Ovary (tissue), 3 donors: ENCODE results near the gene HBZ.

Experiments
- EP300 ChIP-seq: sonication (generic); formaldehyde crosslinking; IDR thresholded peaks from one replicate; pipeline ENCODE4 v1.6.1; 2017; ENCODE audit warnings: antibody characterized with exemption
- POLR2A ChIP-seq: fragments of 450-650 bp; IDR thresholded peaks from one replicate; pipeline ENCODE4 v1.6.1; 2017; ENCODE audit warnings: antibody characterized with exemption, mild to moderate bottlenecking, moderate library complexity
- TF ChIP-seq, protein P1 (sequence below), 3 donors: fragments of 450-650 bp in 2 of 3; fragments of 200-600 bp in 1 of 3; IDR thresholded peaks; one replicate each; pipeline versions ENCODE4 v1.5.1 to v1.8.0; 2016 to 2022; ENCODE audit warnings: antibody characterized with exemption in 3 of 3, mild to moderate bottlenecking in 1 of 3
- donor health status: DM: no; HTN: no; CAD: no.

DNA sequence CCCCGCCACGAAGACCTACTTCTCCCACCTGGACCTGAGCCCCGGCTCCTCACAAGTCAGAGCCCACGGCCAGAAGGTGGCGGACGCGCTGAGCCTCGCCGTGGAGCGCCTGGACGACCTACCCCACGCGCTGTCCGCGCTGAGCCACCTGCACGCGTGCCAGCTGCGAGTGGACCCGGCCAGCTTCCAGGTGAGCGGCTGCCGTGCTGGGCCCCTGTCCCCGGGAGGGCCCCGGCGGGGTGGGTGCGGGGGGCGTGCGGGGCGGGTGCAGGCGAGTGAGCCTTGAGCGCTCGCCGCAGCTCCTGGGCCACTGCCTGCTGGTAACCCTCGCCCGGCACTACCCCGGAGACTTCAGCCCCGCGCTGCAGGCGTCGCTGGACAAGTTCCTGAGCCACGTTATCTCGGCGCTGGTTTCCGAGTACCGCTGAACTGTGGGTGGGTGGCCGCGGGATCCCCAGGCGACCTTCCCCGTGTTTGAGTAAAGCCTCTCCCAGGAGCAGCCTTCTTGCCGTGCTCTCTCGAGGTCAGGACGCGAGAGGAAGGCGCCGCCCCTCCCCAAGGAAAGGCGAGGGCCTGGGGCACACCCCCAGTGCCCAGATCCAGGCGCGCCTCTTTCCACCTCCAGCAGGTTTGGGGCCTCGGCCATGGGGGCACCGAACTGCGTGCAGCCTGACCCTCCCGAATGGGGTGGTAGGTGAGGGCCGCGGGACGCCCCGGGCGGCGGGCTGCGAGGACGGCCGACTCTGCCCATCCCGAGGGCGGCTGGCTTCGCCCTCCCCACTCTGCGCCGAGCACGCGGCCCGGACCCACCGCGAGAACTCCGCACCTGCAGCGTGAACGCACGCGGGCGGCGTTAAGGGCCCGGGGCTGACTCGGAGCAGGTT is 28.5 kb downstream of the HBZ start:
- TF ChIP-seq, protein P1, sequence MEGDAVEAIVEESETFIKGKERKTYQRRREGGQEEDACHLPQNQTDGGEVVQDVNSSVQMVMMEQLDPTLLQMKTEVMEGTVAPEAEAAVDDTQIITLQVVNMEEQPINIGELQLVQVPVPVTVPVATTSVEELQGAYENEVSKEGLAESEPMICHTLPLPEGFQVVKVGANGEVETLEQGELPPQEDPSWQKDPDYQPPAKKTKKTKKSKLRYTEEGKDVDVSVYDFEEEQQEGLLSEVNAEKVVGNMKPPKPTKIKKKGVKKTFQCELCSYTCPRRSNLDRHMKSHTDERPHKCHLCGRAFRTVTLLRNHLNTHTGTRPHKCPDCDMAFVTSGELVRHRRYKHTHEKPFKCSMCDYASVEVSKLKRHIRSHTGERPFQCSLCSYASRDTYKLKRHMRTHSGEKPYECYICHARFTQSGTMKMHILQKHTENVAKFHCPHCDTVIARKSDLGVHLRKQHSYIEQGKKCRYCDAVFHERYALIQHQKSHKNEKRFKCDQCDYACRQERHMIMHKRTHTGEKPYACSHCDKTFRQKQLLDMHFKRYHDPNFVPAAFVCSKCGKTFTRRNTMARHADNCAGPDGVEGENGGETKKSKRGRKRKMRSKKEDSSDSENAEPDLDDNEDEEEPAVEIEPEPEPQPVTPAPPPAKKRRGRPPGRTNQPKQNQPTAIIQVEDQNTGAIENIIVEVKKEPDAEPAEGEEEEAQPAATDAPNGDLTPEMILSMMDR (IDR thresholded peaks at IDR 0.05): no peak
- no peak for TF ChIP-seq POLR2A
- TF ChIP-seq EP300: no peak
